Measurements from ENCODE around the gene ANKRD6. TPM values are rescaled to one million over a fixed set of nuclear protein-coding genes. Genes with fewer than 3 reads are reported as not detected.

ANKRD6 gene
- total RNA-seq, 1 experiment from 2014 or later, result 5.6 TPM

- no peak for DNase-seq
- Histone ChIP-seq H3K79me1 (ENCODE audit: insufficient read depth, low read depth, low read length, poor library complexity, severe bottlenecking) (no peaks in the 10 kb centered on the region), H2AK5ac (ENCODE audit: insufficient read length, low read length) (no peak overlapping the region), H2BK20ac (ENCODE audit: low read depth, low read length, poor library complexity, severe bottlenecking) (no peak overlapping the region), H2BK120ac (ENCODE audit: low read depth, low read length, poor library complexity, severe bottlenecking) (no peak overlapping the region), H3K27me3 (ENCODE audit: insufficient read depth, low read length) (no peaks in the 10 kb centered on the region), H3K9ac (ENCODE audit: extremely low read depth, insufficient read length, low read length) (no peak overlapping the region), H3K18ac (ENCODE audit: insufficient read length, low read depth, low read length) (no peak overlapping the region), H3K23ac (ENCODE audit: insufficient read length, low read depth, low read length) (no peak overlapping the region), H3K4me1 (ENCODE audit: insufficient read depth, low read length) (no peaks in the 10 kb centered on the region), H3K4ac (ENCODE audit: low read depth, low read length) (no peak overlapping the region), H2BK5ac (ENCODE audit: insufficient read length, low read length) (no peak overlapping the region), H3K23me2 (ENCODE audit: insufficient read length, low read depth, low read length, poor library complexity, severe bottlenecking) (no peaks in the 10 kb centered on the region), H3K4me2 (ENCODE audit: insufficient read depth, insufficient read length, low read length) (no peak overlapping the region), H3T11ph (ENCODE audit: low read length) (no peak overlapping the region), H3K9me3 (ENCODE audit: control insufficient read depth, low read depth, low read length) (no peaks in the 10 kb centered on the region), H2BK12ac (ENCODE audit: insufficient read length, low read depth, low read length) (no peak overlapping the region), H4K20me1 (ENCODE audit: control insufficient read depth, insufficient read depth, insufficient read length) (no peaks in the 10 kb centered on the region), H3K79me2 (ENCODE audit: insufficient read depth, low read length) (no peaks in the 10 kb centered on the region), H3K14ac (ENCODE audit: insufficient read depth, low read length) (no peak overlapping the region), H4K91ac (ENCODE audit: insufficient read length, low read depth, low read length) (no peak overlapping the region), H4K8ac (replicated peaks; ENCODE audit: insufficient read length, low read depth, low read length) (no peak overlapping the region), H3K27ac (ENCODE audit: insufficient read length, low read depth, low read length) (no peak overlapping the region), H2AFZ (ENCODE audit: low read length) (no peak overlapping the region), H4K5ac (ENCODE audit: insufficient read length, low read depth, low read length) (no peak overlapping the region), H2BK15ac (ENCODE audit: low read depth, low read length) (no peak overlapping the region), H3K56ac (ENCODE audit: insufficient read length, low read depth, low read length) (no peak overlapping the region)
- H3K4me1 Mint-ChIP-seq, result no peaks in the 10 kb centered on the region
- H3K9me3 Mint-ChIP-seq, result no peaks in the 10 kb centered on the region
- TF ChIP-seq CTCF (conservative IDR thresholded peaks at IDR 0.05), result no peak
- H3K4me3 Mint-ChIP-seq, result no peak overlapping the region
- no CpG with 5 or more reads among the region's 13 CpGs for WGBS (ENCODE audit: extremely low coverage, insufficient read length, low lambda C conversion rate)
- H3K36me3 Mint-ChIP-seq (ENCODE audit: insufficient read depth in 1 of 3, low read depth in 3 of 3), result peaks cover 66 to 90% (median 74%) of the 10 kb centered on the region in 3 experiments
- H3K27ac Mint-ChIP-seq, result no peak overlapping the region
- no peaks in the 10 kb centered on the region for H3K27me3 Mint-ChIP-seq (ENCODE audit: low read depth)
These were observed 224.7 kb downstream of the ANKRD6 start for GRCh38 chr6:89657445-89658158.
